Right cardiac atrium (tissue), 5 donors: ENCODE data around the gene OSBPL10. TPM values are rescaled to one million over a fixed set of nuclear protein-coding genes. Genes with fewer than 3 reads are reported as not detected.
A peak's percentile ranks its signal among the peaks of the same experiment; 100 is the strongest.

Experiments
- ATAC-seq, 2 donors: fragments of 200-7000 bp; cut with Tn5 transposase; one replicate each; pipeline versions ENCODE4 v1.8.0 to v1.9.1; 2020; ENCODE audit warnings: moderate library complexity in 2 of 2, mild to moderate bottlenecking in 1 of 2
- DNase-seq, 3 donors: peaks; one replicate each; pipeline ENCODE4 v3.0.0-alpha.2; 2020
- H3K27ac ChIP-seq: one replicate; pipeline ENCODE4 v1.5.1; 2013; ENCODE audit warnings: mild to moderate bottlenecking, low read length, control low read depth, moderate library complexity
- H3K27me3 ChIP-seq: one replicate; pipeline ENCODE4 v1.6.1; 2013; ENCODE audit not compliant: control insufficient read depth, insufficient read depth
- H3K4me1 ChIP-seq: one replicate; pipeline ENCODE4 v1.6.1; 2013; ENCODE audit warnings: low read length; ENCODE audit not compliant: control insufficient read depth, insufficient read depth
- H3K4me3 ChIP-seq: one replicate; pipeline ENCODE4 v1.5.1; 2013; ENCODE audit warnings: low read length, control low read depth
- H3K9me3 ChIP-seq: one replicate; pipeline ENCODE4 v1.6.1; 2013; ENCODE audit warnings: low read length; ENCODE audit not compliant: control insufficient read depth
- WGBS: extraction: QIAGEN DNeasy Blood & Tissue Kit; methylation state at CpG from one replicate; pipeline ENCODE4 v1.1.7; 2013; 5-methylcytosine and 5-hydroxymethylcytosine counted together
- intact Hi-C, 4 donors: fragments of 100-400 bp; cut with DNase I; formaldehyde crosslinking; loops; one replicate each; pipeline versions ENCODE4 v1.11.0 to v1.14.0; 2022 to 2023
- polyA plus RNA-seq: library from polyadenylated mRNA; stranded (reverse); fragments of 200-250 nt; gene quantifications from one replicate; pipeline ENCODE4 v1.2.3, GENCODE V29; 2013
- total RNA-seq, 4 donors: library from RNA; stranded (reverse); fragmentation: NEBNext Ultra II Directional; extraction: Animal tissue kit (Norgen Biotek cat#: 25700); gene quantifications; one replicate each; pipeline ENCODE4 v1.2.1, GENCODE V29; 2021
- donor health status: healthy with polysubstance abuse.
- donor health status: DM: no; HTN: yes; CAD: no.
- donor health status: DM: no; HTN: no; CAD: no.
- donor health status: DM: no; HTN: yes; CAD: no; lungs with severe emphysema.
- donor health status: DM: yes; HTN: yes; CAD: no.

Gene OSBPL10
- total and polyA plus RNA-seq, 5 donors, result 2.2 to 5.9 (median 4.9) TPM

- intact Hi-C loops, result loop anchor here in 3 of 4 donors (5.0 to 10.0 kb wide), 3 partner anchors 153 to 213 kb away; no protein-coding TSS in a partner anchor
- Histone ChIP-seq H3K9me3 (no peaks in the 10 kb centered on the region), H3K27me3 (no peaks in the 10 kb centered on the region), H3K4me3 (no peak overlapping the region), H3K27ac (no peak overlapping the region), H3K4me1 (peaks cover 1% of the 10 kb centered on the region)
- WGBS, result 96% methylated on average over 8 of the region's 8 CpGs
- DNase-seq (no peak), ATAC-seq (no peak)
Observed at GRCh38 chr3:31767920-31768319, 213.1 kb downstream of the OSBPL10 start.

GRCh38 chr3:31766669-31767068 is 214.4 kb downstream of the OSBPL10 start:
- Histone ChIP-seq H3K9me3 (no peaks in the 10 kb centered on the region), H3K4me1 (peaks cover 3% of the 10 kb centered on the region), H3K27ac (no peak overlapping the region), H3K27me3 (no peaks in the 10 kb centered on the region), H3K4me3 (no peak overlapping the region)
- ATAC-seq, result no peak
- intact Hi-C loops, result loop anchor here in 3 of 4 donors (5.0 to 10.0 kb wide), 3 partner anchors 152 to 212 kb away; no protein-coding TSS in a partner anchor
- no peak for DNase-seq

- Histone ChIP-seq H3K9me3 (no peaks in the 10 kb centered on the region), H3K4me1 (peaks cover 3% of the 10 kb centered on the region), H3K27me3 (no peaks in the 10 kb centered on the region), H3K27ac (no peak overlapping the region), H3K4me3 (no peak overlapping the region)
- DNase-seq, result no peak
- WGBS, result 67% methylated on average over 4 of the region's 4 CpGs
- intact Hi-C loops, result loop anchor here in 3 of 4 donors (5.0 to 10.0 kb wide), 3 partner anchors 151 to 211 kb away; no protein-coding TSS in a partner anchor
- ATAC-seq, result no peak
Observed at GRCh38 chr3:31765871-31766270, 215.2 kb downstream of the OSBPL10 start.

- no peak overlapping the region for H3K4me3 ChIP-seq
- H3K9me3 ChIP-seq, result no peaks in the 10 kb centered on the region
- no peak for DNase-seq
- no peaks in the 10 kb centered on the region for H3K27me3 ChIP-seq
- H3K27ac ChIP-seq, result no peak overlapping the region
- WGBS, result 80% methylated on average over 3 of the region's 3 CpGs
- peaks cover 3% of the 10 kb centered on the region for H3K4me1 ChIP-seq
- no peak for ATAC-seq
- intact Hi-C loops, result loop anchor here in 3 of 4 donors (5.0 to 10.0 kb wide), 3 partner anchors 149 to 211 kb away; no protein-coding TSS in a partner anchor
Observed at GRCh38 chr3:31763731-31764130, 217.3 kb downstream of the OSBPL10 start.

- H3K27ac ChIP-seq, result no peak overlapping the region
- H3K9me3 ChIP-seq, result no peaks in the 10 kb centered on the region
- peaks cover 3% of the 10 kb centered on the region for H3K4me1 ChIP-seq
- WGBS, result 94% methylated on average over 5 of the region's 5 CpGs
- H3K27me3 ChIP-seq, result no peaks in the 10 kb centered on the region
- ATAC-seq (no peak), DNase-seq (no peak)
- intact Hi-C loops, result loop anchor here in 3 of 4 donors (5.0 to 10.0 kb wide), 3 partner anchors 148 to 211 kb away; no protein-coding TSS in a partner anchor
- no peak overlapping the region for H3K4me3 ChIP-seq
Observed at GRCh38 chr3:31762888-31763351, 218.1 kb downstream of the OSBPL10 start.

- no peak overlapping the region for H3K27ac ChIP-seq
- H3K4me3 ChIP-seq, result no peak overlapping the region
- WGBS, result 60% methylated on average over 5 of the region's 5 CpGs
- DNase-seq (no peak), ATAC-seq (peak; percentile 81 to 89)
- peaks cover 3% of the 10 kb centered on the region for H3K4me1 ChIP-seq
- intact Hi-C loops, result loop anchor here in 3 of 4 donors (5.0 to 10.0 kb wide), 3 partner anchors 147 to 210 kb away; no protein-coding TSS in a partner anchor
- H3K27me3 ChIP-seq, result no peaks in the 10 kb centered on the region
- H3K9me3 ChIP-seq, result no peaks in the 10 kb centered on the region
Observed at GRCh38 chr3:31762097-31762764, 218.8 kb downstream of the OSBPL10 start.

- intact Hi-C loops, result loop anchor here in 3 of 4 donors (5.0 to 10.0 kb wide), 3 partner anchors 146 to 208 kb away; no protein-coding TSS in a partner anchor
- no peak for ATAC-seq
Observed at GRCh38 chr3:31760654-31761053, 220.4 kb downstream of the OSBPL10 start.

GRCh38 chr3:31758322-31758965 is 222.6 kb downstream of the OSBPL10 start:
- no peak overlapping the region for H3K4me3 ChIP-seq
- no peak for ATAC-seq
- H3K27ac ChIP-seq, result no peak overlapping the region
- H3K4me1 ChIP-seq, result peaks cover 5% of the 10 kb centered on the region
- no peak for DNase-seq
- intact Hi-C loops, result no loop called here
- 86% methylated on average over 5 of the region's 5 CpGs for WGBS
- H3K27me3 ChIP-seq, result no peaks in the 10 kb centered on the region
- H3K9me3 ChIP-seq, result no peaks in the 10 kb centered on the region

More at GRCh38 chr3:31760654-31761053, 220.4 kb downstream of the OSBPL10 start:
- Histone ChIP-seq H3K27ac (no peak overlapping the region), H3K4me3 (no peak overlapping the region), H3K4me1 (peaks cover 3% of the 10 kb centered on the region), H3K9me3 (no peaks in the 10 kb centered on the region), H3K27me3 (no peaks in the 10 kb centered on the region)
- DNase-seq, result no peak
- 86% methylated on average over 6 of the region's 6 CpGs for WGBS

GRCh38 chr3:31755926-31756658 is 225.0 kb downstream of the OSBPL10 start:
- intact Hi-C loops, result no loop called here
- no peaks in the 10 kb centered on the region for H3K27me3 ChIP-seq
- no peaks in the 10 kb centered on the region for H3K9me3 ChIP-seq
- H3K27ac ChIP-seq, result no peak overlapping the region
- WGBS, result 35% methylated on average over 7 of the region's 7 CpGs
- DNase-seq (no peak), ATAC-seq (peak; percentile 69 to 78)
- H3K4me1 ChIP-seq, result peaks cover 3% of the 10 kb centered on the region
- no peak overlapping the region for H3K4me3 ChIP-seq

- no peaks in the 10 kb centered on the region for H3K9me3 ChIP-seq
- H3K4me3 ChIP-seq, result no peak overlapping the region
- intact Hi-C loops, result no loop called here
- DNase-seq (no peak), ATAC-seq (no peak)
- H3K4me1 ChIP-seq, result peaks cover 3% of the 10 kb centered on the region
- 87% methylated on average over 6 of the region's 6 CpGs for WGBS
- no peak overlapping the region for H3K27ac ChIP-seq
- no peaks in the 10 kb centered on the region for H3K27me3 ChIP-seq
Observed at GRCh38 chr3:31754575-31755278, 226.3 kb downstream of the OSBPL10 start.
